Pons (tissue), 1 donor: ENCODE measurements around the gene LIN54.

ENCODE experiments used
- DNase-seq: peaks from one replicate; pipeline ENCODE4 v3.0.0-alpha.2; 2016; ENCODE audit warnings: low spot score

Gene LIN54

DNA sequence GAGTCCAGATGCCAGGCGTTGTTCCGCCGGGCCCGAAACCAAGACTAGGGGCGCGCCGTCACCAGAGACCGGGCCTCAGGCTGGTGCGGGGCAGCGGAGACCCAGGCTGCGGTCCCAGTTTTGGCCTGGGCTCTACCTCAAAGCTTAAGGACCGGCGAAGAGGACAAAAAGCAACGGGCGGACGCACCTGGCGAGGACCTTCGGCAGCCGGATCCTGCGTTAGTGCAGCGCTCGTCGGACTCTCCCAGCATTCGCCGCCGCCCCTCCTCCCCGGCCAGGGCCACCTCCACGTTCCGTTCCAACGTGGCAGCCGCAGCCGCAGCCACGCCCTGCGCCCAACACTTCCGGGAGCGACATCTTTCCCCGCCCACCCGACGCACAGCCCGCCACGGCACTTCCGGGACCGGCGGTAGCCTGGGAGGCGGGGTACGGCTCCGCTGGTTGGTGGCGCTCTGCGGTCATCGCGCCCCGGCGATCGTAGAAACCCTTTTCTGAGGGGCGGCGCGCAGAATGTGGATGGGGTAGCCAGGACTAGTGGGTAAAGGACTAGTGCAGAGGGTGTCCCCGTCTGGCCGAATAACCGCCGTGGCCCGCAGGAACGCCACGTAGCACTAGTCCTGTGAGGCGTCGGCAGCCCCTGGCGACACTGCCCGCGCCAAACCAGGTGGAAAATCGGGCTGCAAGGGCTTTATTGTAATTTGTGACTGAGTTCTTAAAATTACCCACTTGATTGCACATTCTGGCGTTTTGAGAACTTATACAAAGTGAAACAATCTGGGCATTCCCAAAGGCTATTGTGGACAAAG lies 119.5 kb downstream of the LIN54 start, which contains the start of gene SEC31A:
SEC31A (minus strand) TSS at position 253 of the 806 bp plus-strand sequence. CDS start 9,217 bp downstream, outside the sequence.
- DNase-seq, result peak; percentile 87

DNA sequence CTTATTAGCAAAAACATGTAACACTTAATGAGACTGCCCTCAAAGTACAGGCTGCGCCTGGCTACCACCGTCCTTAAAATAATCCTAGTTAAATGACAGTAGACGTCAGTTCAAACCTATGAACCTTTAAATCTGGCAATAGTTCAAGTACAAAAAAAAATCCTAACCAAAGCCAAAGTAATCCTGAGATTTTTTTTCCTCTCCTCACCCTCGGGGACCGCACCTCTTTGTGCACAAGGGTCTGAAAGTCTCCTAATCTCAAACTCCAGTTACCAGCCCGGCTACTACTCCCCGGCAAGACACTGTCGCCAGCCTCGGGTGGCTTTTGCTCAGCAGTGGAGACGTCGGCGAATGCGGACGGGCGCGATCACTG lies 120.1 kb downstream of the LIN54 start:
- peak; percentile 37 for DNase-seq

DNA sequence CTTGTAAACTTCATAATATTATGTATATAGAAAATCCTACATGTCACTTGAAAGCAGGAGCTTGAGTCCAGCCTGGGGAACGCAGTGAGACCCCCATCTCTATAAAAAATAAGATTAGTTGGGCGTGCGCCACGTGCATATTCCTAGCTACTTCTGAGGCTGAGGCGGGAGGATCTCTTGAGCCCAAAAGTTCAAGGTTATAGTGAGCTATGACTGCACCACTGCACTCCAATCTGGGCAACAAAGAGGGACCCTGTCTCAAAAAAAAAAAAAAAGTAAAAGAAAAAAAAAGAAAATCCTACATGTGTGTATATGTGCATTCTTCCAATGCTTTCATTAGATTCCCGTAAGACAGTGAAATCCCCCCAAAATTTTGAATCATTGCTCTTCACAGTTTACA lies 121.3 kb downstream of the LIN54 start:
- no peak for DNase-seq

DNA sequence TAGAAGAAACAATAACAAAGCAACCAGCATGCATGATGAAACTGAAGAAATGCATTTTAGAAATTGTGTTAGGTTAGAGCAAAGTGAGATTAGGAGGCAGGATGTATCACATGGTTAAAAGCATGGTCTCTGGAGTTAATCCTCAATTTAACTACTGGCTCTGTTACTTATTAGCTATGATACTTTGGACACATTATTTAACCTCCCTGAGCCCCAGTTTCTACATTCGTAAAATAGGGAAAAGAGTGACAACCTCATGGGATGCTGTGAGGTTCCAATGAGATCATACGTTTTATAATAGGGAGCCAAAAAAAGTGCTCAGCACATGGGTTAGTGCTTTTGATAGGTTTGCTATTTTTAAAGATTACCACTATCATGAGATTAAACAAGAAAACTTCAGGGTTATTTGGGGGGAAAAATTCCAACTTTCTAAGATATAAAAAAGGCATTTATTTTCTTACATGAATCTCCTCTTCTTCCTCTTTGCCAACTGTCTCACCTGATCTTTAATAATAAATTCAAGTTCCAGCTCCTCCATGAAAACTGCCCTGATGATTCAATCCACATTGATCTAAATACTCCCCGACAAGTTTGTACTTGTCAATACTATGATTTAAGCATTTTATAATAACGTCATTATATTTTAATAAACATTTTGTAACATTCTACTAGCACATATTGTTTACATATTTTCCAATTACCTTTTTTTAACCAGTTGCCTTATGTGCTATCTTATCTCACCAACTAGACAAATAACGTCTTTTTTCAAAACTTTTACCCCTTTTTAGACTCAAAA lies 124.3 kb downstream of the LIN54 start:
- no peak for DNase-seq

DNA sequence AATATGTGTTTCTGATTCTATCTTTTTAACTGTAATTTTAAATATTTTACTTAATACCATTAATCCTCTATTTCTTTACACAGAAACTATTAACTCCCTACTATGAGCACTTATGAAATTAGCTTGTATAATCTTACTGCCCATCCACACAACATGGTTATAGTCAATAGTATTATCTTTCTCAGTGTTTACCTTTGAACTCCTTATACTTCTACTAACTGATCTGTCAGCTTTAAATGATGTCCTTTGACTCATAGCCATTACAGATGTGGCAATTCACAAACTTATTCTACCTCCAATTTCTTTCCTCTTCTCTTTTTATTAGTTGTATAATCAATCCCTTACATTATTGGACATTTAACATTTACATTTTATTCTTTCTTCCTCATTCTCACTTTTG lies 125.2 kb downstream of the LIN54 start:
- no peak for DNase-seq
